ENCODE measurements around the gene ALDOA.
A peak's percentile ranks its signal among the peaks of the same experiment; 100 is the strongest.

Gene ALDOA

GRCh38 chr16:30068333-30068732 lies 2.8 kb downstream of the ALDOA start:
- no peak for TF ChIP-seq CTCF (IDR thresholded peaks at IDR 0.05; ENCODE audit: borderline replicate concordance, control extremely low read depth, extremely low read depth, insufficient read depth, missing control alignments)
- DNase-seq (ENCODE audit: low spot score), result no peak
- in situ Hi-C loops (cut with MboI; ENCODE audit: low sequenced_read_pairs, unreplicated experiment), result no loop called here

- no peak for DNase-seq (ENCODE audit: low spot score)
- no peak for TF ChIP-seq CTCF (IDR thresholded peaks at IDR 0.05; ENCODE audit: borderline replicate concordance, control extremely low read depth, extremely low read depth, insufficient read depth, missing control alignments)
- in situ Hi-C loops (cut with MboI; ENCODE audit: low sequenced_read_pairs, unreplicated experiment), result no loop called here
Measured at GRCh38 chr16:30068750-30069610, 3.4 kb downstream of the ALDOA start.

- no peak for DNase-seq (ENCODE audit: low spot score)
- no peak for TF ChIP-seq CTCF (IDR thresholded peaks at IDR 0.05; ENCODE audit: borderline replicate concordance, control extremely low read depth, extremely low read depth, insufficient read depth, missing control alignments)
- in situ Hi-C loops (cut with MboI; ENCODE audit: low sequenced_read_pairs, unreplicated experiment), result no loop called here
Measured at GRCh38 chr16:30069611-30070462, 4.3 kb downstream of the ALDOA start.

GRCh38 chr16:30070490-30070889 lies 4.9 kb downstream of the ALDOA start:
- no peak for DNase-seq (ENCODE audit: low spot score)
- no peak for TF ChIP-seq CTCF (IDR thresholded peaks at IDR 0.05; ENCODE audit: borderline replicate concordance, control extremely low read depth, extremely low read depth, insufficient read depth, missing control alignments)
- in situ Hi-C loops (cut with MboI; ENCODE audit: low sequenced_read_pairs, unreplicated experiment), result no loop called here

GRCh38 chr16:30075503-30076275 lies 10.1 kb downstream of the ALDOA start, which contains the start of gene PPP4C:
TSS of gene PPP4C (plus strand) at chr16:30075994. CDS start at chr16:30076378, 384 bp downstream.
- in situ Hi-C loops (cut with MboI; ENCODE audit: low sequenced_read_pairs, unreplicated experiment), result no loop called here
- TF ChIP-seq CTCF (IDR thresholded peaks at IDR 0.05; ENCODE audit: borderline replicate concordance, control extremely low read depth, extremely low read depth, insufficient read depth, missing control alignments), result no peak
- peak; percentile 95 for DNase-seq (ENCODE audit: low spot score)

GRCh38 chr16:30076276-30076791 lies 10.8 kb downstream of the ALDOA start:
- in situ Hi-C loops (cut with MboI; ENCODE audit: low sequenced_read_pairs, unreplicated experiment), result no loop called here
- no peak for TF ChIP-seq CTCF (IDR thresholded peaks at IDR 0.05; ENCODE audit: borderline replicate concordance, control extremely low read depth, extremely low read depth, insufficient read depth, missing control alignments)
- DNase-seq (ENCODE audit: low spot score), result no peak

Measured in GM13976 (cell line).